GM19468 (cell line): ENCODE data around the gene WNK2.
"Not testable (repeated sequence)": the region's sequence is repeated elsewhere in the genome, so short reads cannot be mapped to it uniquely, and the experiment has no call there.

Experiments used
- ATAC-seq: cut with Tn5 transposase; IDR thresholded peaks from one replicate; pipeline ENCODE4 v1.9.1; 2021; ENCODE audit warnings: mild to moderate bottlenecking, moderate library complexity, moderate number of reproducible peaks; ENCODE audit not compliant: unreplicated experiment; ENCODE audit errors: extremely low read depth

The WNK2 gene

DNA sequence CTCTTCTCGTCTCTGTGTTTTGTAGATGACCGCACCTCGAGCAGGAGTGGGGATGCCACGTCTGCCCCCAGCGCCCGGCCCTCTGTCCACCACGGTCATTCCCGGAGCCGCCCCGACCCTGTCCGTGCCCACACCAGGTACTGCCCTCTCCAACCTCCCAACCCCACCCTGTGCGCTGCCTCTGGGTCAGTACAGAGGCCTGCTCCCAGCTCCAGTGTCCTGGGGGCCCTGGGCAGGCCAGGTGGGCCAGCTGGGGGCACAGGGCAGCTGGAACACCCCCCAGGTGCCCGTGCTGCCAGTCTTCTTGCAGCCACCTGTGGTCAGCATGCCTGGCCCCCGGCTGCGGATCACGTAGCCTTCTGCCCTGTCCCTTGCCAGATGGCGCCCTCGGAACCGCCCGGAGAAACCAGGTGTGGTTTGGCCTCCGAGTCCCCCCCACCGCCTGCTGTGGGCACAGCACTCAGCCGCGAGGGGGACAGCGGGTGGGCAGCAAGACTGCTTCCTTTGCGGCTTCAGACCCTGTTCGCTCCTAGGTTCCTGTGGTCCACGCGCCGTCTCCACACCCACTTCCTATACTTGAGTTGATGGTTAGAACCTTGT lies 133.7 kb downstream of the WNK2 start:
- ATAC-seq: no peak

DNA sequence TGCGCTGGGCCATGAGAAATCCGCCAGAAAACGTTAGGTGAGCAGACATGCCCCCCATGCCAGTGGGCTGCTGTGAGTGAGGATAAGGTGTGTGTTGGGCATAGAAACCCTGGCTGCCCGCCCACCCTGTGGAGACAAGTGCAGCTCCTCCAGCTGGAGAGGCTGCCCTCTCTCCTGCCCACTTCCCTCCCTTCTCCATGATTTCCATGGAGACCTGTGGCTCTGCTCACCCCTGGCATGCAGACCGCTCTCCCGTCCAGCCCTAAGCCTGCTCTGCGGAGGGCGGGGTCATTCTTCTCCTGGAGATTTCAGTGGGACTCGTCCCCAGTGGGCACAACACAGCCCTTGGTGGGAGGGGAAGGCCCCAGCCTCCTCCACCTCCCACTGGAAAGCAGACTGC lies 134.5 kb downstream of the WNK2 start:
- ATAC-seq: no peak

DNA sequence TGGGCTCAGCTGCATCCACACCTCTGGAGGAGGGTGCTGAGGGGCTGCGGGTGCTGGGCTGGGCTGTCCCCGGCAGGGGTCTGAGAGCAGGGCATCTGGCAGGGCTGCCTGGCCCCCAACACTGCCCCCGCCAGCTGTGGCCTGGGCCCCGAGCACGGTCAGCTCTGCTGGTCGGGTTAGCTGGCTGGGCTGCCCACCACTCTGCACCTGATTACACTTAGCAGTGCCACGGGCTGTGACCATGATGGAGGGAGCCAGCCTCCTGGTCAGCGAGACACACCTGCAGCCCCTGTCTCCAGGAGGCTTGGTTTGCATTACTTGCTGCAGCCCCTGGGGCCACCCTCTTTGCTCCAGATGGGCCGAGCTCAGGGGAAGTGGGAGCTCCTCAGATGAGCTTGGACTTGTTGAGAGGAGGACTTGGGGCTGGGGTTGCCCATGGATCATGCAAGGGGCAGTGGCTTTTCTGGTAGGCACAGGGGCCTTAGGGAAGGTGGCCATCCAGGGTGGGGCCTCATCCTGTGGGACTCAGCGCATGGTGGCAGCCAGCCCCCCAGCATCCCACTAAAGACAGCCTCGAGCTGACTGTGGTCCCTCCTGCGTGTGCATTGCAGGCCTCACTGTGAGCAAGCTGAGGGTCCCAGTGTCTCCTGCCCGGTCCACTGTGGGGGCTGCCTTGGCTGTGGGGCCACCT lies 135.5 kb downstream of the WNK2 start:
- ATAC-seq: no peak

DNA sequence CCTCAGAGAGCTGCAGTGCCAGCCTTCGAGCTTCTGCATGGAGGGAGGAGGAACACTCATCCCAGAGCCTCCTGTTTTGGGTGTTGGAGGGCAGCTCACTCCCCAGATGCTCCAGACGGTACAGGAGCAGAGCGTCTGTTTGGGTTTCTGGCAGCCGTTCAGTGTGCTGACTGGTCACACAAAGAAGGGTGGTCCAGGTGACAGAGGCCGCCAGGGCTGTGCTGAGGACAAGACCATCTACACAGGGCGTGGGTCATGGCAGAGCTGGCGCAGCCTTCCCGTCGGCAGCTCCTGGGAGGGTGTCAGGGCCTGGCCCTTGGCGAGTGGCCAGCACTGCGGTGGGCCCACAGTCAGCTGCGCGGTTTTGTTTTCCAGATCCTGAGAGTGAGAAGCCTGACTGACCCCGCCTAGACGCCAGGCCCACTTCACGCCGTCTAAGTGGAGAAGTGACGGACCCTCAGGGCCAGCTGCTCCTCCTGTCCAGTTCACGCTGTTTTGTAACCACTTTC lies 136.1 kb downstream of the WNK2 start:
- ATAC-seq: no peak

DNA sequence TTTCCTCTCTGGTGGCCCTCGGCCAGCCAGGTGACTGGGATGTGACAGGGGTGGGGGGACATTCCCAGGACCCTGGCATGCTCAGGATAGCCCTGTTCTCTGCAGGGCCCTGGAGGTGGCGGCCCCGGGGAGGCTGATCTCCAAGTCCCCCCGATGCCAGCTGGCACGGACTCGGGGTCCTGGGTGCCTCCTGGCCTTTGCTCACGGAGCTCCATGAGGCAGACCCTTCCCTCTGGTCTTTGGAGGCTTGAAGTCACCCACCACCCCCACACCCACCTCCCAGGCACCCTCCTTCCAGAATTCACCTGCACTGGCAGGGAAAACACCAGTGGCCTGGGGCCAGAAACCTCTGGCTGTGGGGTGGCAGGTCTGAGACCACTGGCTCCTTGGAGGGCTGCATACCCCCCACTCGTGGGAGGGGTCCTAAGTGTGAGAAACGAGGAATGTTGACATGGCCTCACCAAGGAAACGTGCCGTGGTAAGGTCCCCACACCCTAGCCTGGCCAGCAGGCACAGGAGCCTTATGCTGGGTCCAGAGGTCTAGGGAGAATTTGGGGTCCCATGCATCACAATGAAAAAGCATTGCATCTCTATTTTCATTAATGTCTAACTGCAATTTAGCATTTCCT lies 136.8 kb downstream of the WNK2 start:
- no peak for ATAC-seq

DNA sequence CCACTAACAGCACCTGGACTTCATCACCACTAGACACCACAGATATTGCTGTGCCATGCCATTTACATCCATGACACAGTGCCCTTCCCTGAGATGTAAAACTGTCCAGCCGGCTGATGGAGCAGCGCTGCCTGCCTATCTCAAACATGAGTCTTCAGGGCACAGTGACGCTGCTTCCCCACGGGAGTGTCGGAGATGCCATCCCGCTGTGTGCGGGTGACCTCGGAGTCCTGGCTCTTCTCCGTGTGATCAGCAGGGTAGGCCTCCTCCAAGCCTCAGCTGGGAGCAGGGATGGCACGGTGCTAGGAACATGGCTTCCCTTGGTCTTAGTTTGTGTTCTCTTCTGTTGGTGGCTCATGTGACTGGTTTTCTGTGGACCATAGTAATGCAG lies 137.3 kb downstream of the WNK2 start:
- ATAC-seq: no peak

DNA sequence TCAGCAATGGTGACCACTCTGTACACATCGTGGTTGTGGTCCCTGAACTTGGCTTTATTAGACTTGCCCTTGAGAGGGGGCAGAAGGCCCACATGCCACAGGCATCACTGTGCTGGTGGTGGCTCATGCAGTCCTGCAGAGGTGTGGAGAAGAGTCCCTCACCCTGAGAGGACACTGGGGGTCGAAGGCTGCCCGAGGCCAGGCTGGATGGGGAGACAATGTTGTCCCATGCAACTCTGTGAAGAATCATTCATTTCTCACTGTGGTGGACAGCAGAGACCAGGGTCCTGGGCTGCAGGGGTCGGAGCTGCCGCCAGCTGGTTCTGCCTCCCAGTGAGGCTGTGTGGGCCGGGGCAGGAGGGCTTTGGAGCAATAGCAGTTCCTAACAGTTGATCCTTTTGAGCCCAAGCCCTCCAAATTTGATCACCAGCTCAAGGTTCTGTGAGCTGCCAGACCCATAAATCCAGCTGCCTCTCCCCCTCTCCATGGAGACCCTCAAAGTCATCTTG lies 139.6 kb downstream of the WNK2 start:
- ATAC-seq: not testable (repeated sequence)

DNA sequence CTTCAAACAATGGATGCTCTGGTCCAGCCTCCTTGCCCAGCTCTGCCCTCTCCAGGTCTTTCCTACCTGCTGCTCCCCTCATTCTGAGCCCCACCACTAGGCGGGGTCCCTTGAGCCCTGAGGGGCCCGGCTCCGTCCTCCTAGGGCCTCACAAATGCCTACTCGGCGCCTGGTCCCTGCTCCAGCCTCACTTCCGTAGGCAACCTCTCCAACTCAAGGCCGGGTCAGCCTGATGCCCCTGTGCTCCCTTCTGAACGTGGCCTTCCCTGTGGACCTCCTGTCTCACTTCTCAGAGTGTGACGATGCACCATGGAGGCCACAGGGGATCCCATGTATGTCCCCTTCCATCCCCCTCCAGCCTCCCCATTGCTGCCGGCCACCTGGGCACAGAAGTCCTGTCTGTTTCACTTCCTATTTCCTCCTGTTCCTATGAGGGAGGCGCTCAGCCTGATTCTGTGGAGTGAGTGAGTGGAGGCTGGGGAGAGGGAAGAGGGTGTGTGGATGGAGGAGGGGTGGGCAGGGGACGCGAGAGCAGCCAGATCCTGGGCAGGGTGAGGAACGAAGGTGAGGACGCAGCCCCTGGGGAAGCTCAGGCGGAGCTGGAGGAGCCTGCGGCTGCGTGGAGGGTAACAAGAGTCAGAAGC lies 140.4 kb downstream of the WNK2 start:
- ATAC-seq: no peak

DNA sequence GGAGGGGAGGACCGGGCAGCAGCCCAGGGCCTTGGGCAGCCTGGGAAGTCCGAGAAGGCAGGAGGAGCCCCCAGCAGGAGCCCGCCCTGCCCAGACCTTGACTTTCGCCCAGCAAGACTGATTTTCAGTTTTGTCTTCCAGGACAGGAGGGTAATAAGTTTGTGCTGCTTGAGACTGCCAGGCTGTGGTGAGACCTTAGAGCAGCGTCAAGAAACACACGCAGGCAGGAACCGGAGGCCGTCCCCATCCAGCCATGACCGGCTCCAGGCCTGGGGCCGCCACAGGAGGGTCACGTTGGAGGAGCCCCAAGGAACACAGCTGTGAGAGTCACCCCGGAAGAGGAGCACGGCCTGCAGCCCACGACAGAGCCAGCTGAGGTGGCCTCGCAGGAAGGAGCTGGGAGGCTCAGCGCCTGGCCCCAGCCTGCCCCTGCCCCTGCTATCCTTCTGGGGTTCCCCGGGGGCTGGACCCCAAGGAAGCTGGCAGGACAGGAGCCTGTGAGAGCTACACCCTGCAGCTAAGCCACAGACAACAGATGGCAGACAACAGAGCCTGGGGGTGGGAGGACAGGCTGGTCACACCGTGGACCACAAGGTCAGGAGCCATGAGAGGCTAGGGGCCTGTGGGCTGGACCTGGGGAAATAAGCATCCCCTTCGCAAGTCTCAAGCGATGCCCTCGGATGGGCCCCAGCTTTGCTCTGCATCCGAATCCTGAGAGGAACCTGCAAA lies 141.5 kb downstream of the WNK2 start:
- ATAC-seq: no peak

DNA sequence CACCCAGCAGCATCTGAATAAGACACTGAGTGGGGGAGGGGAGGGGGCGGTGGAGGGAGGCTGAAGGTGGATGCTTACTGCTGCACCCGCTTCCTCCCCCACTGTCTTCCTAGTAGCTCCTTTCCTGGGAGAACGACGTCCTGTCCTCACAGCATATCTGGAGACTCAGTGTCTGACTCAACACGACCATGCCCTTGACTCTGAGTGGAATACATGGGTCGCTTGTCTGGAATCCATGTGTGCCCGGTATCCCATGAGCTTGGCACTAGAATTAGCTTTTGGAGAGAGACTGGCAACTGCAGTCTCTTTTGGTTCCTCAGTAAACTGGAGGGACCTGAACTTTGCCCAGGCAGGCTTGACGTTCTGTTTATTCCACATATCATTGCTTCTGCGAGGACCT lies 142.1 kb downstream of the WNK2 start:
- no peak for ATAC-seq

DNA sequence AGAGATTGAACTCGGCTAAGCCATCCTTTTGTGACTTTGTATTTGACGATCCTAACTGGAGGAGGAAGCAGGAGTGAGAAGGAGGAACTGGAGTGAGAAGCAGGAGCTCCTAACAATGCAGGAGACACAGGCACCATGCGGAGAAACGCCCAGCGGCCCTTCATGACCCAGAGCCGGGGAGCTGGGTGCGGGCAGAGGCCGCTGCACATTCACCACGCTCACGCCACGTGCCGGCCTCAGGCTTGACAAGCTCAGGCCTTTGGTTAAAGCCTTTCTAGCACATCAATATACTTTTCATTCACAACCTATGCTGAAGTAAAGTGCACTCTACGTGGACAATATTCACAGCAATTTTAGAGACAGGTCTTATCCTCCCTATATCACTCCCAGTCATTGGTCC lies 142.7 kb downstream of the WNK2 start:
- no peak for ATAC-seq

DNA sequence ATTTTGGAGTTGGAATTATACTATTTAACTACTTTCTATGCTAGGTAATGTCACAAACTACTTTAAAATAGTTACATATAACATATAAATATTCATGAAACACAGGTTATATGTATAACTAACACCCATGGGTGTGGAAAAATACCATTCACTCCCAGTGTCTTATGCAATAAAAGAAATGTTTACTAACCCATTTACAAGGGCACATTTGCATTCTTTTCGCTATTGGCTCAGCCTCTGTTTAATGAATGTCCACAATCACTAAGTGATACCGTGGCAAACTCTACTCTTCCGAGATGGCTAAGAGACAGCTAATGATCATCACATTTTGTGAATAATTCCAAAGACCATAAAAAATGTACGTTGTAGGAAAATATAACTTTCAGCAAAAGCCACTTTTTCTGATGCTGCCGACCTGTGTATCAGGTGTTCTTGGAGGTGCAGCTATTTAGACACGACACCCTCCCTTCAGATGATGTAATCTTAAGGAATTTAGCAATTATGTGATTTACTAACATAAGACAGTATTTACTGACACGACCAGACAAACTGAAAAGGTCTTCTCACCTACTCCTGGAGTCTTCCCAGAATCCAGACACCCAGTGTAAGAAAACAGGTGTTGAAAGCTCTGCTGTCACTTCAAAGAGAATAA lies 145.8 kb downstream of the WNK2 start:
- ATAC-seq: no peak

DNA sequence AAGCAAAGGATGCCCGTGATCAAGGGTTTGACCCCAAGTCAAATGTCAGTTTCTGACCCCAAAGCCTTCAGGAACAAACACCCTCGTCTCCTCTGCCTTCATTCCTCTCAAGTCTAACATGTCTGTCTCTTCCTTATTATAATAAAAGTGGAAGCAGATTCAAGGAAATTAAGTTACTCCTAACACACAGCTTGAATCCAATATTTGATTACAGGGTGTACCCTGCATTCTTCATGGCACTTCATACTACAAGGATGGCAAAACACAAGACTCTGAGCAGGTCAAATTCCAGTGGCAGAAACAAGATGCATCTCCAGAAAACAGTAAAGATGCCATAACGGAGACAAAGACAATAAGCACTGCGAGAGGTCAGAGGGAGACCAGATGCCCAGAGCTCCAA lies 148.4 kb downstream of the WNK2 start:
- ATAC-seq: no peak

DNA sequence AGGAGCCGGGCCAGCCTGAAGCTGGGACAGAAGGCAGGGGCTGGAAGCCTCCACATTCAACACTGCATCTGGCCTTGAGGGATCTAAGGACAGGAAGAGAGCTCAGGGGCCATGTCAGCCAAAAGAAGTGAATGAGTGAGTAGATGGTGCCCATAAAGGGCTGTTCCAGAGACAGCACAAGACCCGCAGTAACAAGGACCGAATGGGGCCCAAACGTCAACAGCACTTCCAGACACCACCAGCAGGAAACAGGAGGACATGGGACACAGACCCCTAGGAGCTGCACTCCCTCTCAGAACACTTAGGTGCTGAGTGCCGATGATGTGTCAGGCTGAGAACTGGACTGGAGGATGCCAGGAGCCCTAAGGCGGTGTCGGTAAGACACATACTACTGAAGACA lies 152.8 kb downstream of the WNK2 start:
- ATAC-seq: no peak

DNA sequence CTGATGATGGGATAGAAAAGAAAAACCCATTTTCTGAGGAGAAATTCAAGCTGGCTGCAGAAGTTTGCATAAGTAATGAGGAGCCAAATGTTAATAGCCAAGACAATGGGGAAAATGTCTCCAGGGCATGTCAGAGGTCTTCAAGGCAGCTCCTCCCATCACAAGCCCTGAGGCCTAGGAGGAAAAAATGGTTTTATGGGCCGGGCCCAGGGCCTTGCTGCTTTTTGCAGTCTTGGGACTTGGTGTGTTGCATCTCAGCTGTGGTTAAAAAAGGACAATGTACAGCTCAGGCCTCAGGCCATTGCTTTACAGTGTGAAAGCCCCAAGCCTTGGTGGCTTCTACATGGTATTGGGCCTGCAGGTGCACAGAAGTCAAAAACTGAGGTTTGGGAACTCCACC lies 154.3 kb downstream of the WNK2 start:
- not testable (repeated sequence) for ATAC-seq

DNA sequence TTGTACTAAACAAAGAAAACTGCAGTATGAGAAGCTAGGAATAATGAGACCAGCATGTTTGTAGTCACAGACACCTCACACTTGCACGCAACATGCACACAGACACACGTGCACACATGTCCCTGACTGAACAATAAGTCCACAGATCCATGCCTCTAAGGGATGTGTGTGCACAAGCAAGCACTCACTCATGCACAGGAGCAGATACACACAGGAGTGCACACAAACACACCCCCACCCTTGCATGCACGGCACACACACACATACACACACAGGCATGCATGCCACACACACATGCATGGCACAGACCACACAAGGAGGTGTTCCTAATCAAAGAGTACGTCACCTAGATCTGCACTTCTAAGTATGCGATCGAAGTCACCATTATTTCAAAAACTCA lies 156.2 kb downstream of the WNK2 start:
- no peak for ATAC-seq

DNA sequence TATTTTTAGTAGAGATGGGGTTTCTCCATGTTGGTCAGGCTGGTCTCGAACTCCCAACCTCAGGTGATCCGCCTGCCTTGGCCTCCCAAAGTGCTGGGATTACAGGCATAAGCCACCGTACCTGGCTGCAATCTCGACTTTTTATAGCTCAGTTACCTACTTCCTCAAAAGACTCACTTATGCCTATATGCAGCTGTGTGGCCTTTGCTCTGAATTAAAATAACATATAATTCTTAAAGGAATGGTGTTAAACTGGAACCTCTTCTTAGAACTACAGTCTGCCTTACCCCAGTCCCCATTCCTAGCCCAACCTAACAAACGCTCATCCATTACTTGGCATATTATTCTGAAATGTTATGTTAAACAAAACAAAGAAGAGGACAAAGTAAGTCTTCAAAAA lies 157.9 kb downstream of the WNK2 start:
- ATAC-seq: not testable (repeated sequence)

DNA sequence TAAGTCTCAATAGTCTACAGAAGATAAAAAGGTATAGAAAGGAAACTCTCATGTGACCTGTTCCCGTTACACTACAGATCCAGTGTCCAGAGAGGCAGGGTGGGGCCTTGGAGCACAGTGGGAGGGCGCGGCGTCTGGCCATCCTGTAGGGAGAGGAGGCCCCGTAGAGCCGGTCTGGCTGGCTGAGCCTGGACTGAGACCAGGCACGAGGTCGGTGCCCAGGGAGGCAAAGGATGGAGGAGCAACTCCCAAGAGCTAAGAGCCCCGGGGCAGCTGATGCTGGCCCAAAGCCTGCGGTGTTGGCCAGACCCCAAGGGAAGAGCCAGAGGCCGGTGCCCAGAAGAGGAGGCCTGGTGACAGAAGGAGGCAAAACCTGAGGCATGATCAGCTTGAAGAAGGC lies 158.5 kb downstream of the WNK2 start:
- not testable (repeated sequence) for ATAC-seq

DNA sequence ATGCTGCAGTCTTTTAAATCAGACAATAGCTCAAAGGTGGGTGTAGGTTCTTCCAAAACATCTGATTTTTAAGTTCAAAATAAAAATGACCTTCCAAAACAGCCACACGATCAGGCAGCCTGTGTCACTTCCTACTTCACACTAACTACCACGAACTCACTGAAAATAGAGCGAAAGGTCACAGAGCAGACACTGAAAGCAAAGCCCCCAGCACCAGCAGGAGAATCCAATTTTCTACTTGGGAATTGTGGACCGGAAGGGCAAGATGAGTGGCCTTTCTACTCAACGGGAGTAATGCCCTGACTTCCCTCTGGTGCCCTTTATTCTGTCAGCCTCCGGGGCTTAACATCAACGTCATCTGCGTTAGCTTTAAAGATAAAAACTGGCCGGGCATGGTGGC lies 159.7 kb downstream of the WNK2 start:
- ATAC-seq: no peak
